GM21737 (cell line): ENCODE results near the gene TMEM259.

ENCODE experiments used
- ATAC-seq: cut with Tn5 transposase; IDR thresholded peaks from one replicate; pipeline ENCODE4 v1.9.1; 2021; ENCODE audit warnings: mild to moderate bottlenecking, moderate library complexity; ENCODE audit not compliant: unreplicated experiment

The TMEM259 gene

GRCh38 chr19:1020868-1021425 is at the start of gene TMEM259:
Gene TMEM259, minus strand, starts transcription at chr19:1021123. Its CDS starts 127 bp downstream, at chr19:1020996.
- peak; percentile 74 for ATAC-seq

GRCh38 chr19:1070576-1070930 is 49.6 kb upstream of the TMEM259 start:
- ATAC-seq, result no peak

DNA sequence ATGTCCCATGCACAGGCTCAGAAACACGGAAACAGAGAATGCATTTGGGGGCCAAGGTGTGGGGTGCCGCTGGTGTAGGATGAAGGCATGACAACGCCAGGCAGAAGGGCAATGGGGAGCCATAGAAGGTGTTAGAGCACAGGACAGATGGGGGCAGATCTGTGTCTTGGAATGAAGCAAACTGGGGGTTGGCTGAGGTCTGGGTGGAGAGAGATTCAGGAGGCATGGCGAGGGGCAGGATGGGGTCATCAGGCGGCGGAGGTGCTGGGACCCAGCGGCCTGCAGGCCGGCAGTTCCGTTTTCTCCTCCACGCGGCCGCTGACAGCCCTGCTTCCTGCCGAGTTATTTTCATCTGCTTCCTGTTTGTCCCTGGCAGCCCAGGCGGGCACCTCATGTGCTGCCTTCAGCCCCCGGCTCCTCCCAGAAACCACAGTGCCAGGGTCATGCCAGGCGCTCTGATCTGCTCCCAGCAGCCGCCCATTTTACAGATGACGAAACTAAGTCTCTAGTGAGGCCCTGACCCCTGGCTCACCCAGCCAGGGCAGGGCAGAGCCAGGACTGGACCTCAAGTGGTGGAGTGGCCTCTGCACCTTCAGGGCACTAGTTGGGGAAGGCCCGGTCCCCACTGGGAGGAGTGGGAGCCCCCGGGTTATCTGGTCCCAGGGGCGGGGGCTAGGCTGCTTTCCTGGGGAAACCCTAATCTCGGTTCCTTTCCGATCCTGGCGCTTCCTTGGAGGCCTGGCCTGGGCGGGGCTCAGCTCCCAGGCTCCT is 48.3 kb upstream of the TMEM259 start:
- no peak for ATAC-seq

DNA sequence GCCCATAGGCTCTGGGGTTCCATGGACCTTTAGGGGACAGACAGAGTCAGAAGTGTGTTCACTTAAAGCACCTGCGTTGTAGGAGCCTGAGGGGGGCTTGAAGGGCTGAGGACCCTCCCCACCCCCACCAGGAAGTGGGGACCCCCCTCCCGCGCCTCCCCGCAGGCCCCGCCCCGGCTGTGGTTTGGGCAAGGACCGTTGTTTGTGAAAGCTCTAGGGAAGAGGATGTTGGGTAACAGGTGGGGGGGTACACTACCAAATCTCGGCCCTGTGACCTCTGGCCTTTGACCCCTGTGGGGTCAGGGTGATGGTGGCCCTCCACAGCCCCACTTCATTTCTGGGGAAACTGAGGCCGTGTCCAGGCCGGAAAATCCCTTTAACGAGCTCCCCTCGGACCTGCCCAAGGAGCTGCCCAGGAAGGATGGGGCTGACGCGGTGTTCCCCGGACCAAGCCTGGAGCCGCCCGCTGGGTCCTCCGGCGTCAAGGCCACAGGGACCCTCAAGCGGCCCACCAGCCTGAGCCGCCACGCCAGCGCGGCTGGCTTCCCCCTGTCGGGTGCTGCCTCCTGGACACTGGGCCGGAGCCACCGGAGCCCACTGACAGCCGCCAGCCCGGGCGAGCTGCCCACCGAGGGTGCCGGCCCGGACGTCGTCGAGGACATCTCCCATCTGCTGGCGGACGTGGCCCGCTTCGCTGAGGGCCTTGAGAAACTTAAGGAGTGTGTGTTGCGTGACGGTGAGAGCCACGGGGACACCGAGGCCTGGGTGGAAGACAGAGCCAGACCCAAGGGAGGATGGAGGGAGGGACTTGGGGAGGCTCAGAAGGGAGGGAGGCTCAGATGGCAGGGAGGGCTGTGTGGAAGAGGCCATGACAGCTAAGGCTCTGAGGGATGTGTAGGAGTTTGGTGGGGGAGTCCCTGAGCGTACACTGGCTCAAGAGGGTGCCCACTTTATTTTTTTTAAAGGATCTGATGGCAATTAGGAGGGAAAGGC is 47.4 kb upstream of the TMEM259 start:
- ATAC-seq, result no peak

DNA sequence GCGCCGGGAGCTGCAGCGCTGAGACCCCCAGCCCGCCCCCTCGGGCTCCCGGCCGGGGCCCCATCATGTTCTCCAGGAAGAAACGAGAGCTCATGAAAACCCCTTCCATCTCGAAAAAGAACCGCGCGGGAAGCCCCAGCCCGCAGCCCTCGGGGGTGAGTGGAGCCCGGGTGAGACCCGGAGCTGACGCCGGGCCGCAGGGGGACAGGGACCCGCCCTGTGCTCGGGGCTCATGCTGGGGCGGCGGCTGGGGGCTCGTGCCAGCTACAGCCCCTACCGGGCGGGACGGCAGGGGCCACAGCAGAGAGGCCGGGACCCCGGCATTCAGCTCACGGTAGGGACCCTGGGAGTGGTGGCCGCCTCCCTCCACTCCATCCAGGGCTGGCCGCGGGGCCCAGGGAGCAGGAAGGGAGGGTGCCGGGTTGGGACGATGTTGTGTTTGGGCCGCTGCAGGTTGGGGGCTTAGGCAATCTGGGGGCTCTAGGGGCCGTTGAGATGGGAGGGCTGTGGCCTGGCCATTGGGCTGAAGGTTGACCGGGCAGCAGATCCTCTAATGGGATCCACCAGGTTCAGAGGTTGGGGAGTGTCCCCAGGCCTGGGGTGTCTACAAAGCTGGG is 46.5 kb upstream of the TMEM259 start:
- ATAC-seq, result peak; percentile 21

GRCh38 chr19:1066748-1067340 is 45.9 kb upstream of the TMEM259 start, which contains the start of gene ARHGAP45:
Gene ARHGAP45, plus strand, starts transcription at chr19:1067167. Its CDS starts 239 bp downstream, at chr19:1067406.
- ATAC-seq, result peak; percentile 37

GRCh38 chr19:1066251-1066747 is 45.4 kb upstream of the TMEM259 start:
- ATAC-seq, result no peak

DNA sequence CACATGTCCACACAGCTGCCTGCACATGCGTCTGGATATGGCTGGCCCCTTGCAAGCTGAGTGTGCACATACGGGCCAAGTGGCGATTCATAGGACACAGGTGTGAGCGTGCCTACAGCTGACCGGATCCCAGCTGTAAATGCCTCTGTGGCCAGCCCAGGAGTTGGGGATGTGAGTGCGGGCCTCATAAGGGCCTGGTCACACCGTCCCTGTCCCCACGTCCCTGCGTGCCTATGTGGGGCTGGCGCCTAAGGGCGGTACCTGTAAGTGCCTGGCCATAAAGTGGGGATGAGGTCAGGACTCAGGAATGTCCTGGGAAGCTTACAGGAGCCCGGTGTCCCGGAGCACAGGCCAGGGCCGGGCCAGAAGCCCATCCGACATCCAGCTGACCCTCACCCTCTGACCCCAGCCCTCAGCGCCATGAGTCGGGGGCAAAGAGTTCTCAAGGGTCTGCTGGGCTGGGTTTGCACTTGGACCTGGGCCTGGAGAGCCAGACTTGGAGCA is 44.7 kb upstream of the TMEM259 start:
- ATAC-seq, result no peak

DNA sequence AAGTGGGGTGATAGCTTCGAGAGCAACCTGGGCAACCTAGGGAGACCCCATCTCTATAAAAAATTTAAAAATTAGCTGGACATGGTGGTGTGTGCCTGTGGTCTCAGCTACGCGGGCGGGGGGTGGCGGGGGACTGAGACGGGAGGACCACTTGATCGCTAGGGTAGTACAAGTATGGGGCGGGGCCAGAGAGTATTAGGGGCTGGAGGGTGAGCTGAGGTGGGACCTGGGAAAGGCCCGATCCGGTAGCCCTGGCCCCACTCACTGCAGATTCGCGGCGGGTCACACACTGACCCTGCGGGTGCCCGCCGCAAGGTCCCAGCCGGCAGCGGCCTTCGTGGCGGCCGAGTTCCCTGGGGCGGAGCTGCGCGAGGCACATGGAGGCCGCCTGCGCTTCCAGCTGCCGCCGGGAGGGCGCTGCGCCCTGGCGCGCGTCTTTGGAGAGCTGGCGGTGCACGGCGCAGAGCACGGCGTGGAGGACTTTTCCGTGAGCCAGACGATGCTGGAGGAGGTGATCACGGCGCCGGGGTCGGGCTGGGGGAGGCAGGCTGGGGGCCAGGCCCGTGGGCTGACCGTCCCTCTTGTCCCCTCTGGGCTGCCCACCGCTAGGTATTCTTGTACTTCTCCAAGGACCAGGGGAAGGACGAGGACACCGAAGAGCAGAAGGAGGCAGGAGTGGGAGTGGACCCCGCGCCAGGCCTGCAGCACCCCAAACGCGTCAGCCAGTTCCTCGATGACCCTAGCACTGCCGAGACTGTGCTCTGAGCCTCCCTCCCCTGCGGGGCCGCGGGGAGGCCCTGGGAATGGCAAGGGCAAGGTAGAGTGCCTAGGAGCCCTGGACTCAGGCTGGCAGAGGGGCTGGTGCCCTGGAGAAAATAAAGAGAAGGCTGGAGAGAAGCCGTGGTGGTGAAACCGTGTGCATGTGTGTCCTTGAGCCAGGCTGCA is 44.0 kb upstream of the TMEM259 start:
- ATAC-seq, result no peak

DNA sequence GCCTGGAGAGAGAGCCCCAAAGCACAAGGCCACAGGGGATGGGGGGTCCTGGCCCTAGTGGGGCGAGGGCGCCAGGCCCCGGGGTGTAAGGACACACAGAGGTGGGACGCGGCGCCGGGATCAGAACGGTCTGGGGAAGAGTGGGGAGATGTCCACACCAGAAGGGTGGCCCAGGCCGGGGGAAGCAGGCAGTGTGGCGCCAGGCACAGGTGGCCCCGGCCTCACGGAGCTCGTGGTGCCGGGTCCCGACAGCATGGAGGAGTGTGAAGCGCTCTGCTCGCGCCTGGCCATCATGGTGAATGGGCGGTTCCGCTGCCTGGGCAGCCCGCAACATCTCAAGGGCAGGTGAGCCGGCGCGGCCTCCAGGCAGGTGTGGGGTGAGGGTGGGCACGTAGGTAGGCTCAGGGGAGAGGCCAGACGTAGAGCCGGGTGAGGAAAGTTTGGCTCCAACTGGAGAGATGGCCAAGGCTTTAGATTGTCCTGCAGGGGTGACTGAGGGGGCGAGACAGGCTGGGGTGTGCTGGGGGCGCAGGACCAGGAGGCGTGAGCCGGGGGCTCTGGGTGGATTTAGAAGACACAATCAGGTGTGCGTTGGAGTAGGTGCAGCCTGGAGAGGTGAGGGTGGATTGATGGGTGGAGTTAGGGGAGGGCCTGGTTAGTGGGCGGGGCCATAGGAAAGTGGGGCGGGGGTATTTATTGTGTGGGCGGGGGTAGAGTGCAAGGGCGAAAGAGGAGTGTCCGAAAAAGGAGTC is 43.2 kb upstream of the TMEM259 start:
- ATAC-seq, result no peak

- no peak for ATAC-seq
Observed at GRCh38 chr19:1063030-1063908, 42.3 kb upstream of the TMEM259 start.

- no peak for ATAC-seq
Observed at GRCh38 chr19:1062387-1063029, 41.6 kb upstream of the TMEM259 start.

GRCh38 chr19:1061987-1062386 is 41.1 kb upstream of the TMEM259 start:
- ATAC-seq, result no peak

- no peak for ATAC-seq
Observed at GRCh38 chr19:1060689-1061088, 39.8 kb upstream of the TMEM259 start.

DNA sequence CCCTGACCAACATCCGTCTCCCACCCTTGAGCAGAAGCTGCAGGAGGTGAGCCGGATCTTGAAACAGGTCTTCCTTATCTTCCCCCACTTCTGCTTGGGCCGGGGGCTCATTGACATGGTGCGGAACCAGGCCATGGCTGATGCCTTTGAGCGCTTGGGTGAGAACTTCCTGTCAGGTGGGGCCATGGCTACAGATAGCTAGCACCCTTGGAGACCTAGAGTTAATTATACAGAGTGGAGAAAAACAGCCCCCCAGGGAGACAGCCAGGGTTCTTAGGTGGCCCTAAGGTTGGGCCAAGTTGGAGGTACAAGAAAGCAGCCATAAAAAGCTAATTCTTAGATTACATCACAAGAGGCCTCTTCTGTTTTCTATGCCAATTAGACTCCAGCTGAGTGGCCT is 37.2 kb upstream of the TMEM259 start:
- ATAC-seq, result no peak

DNA sequence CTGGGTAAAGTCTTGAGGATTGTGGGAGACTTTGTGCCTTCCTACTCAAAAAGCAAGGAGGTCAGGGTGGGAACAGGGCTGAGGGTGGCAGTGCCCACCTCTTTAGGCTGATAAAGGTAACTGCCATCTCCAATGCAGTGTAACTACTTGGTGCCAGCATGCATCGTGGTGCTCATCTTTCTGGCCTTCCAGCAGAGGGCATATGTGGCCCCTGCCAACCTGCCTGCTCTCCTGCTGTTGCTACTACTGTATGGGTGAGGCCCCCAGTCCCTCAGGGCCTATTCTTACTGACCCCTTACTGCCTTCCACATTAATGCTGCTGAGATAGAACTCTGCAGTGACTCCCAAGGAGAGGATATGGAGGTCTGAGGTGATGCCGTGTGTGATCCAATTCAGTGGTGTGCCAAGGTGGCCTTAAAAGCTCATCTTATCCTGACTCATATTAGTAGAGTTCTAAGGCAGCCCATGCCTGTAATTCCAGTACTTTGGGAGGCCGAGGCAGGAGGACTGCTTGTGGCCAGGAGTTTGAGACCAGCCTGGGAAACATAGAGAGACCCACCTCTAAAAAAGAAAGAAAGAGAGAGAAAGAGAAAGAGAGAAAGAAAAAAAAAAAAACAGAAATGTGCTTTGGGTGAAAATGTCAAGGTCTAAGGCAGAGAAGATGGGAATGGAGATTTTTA is 36.4 kb upstream of the TMEM259 start:
- no peak for ATAC-seq
